Stimulated activated CD8-positive, alpha-beta memory T cell treated with anti-CD3 and anti-CD28 coated beads, Interleukin-7, amount 100 ng/mL, for 1 hour (primary cell): ENCODE data around the gene ZFP82.

Experiments
- DNase-seq, 2 donors: peaks; one replicate each; pipeline ENCODE4 v3.0.0-alpha.2; 2020; ENCODE audit warnings: low read depth in 2 of 2

Gene ZFP82

GRCh38 chr19:36373638-36374156 is 44.7 kb downstream of the ZFP82 start:
- DNase-seq, result no peak

- no peak for DNase-seq
Measured at GRCh38 chr19:36371886-36372285, 46.6 kb downstream of the ZFP82 start.

- no peak for DNase-seq
Measured at GRCh38 chr19:36363845-36364244, 54.6 kb downstream of the ZFP82 start.
